HG03159 (cell line): ENCODE data around the gene IL19.
"Not testable (repeated sequence)": the region's sequence is repeated elsewhere in the genome, so short reads cannot be mapped to it uniquely, and the experiment has no call there.

ENCODE experiments used
- ATAC-seq: cut with Tn5 transposase; IDR thresholded peaks from one replicate; pipeline ENCODE4 v1.9.1; 2021; ENCODE audit warnings: mild to moderate bottlenecking, moderate library complexity; ENCODE audit not compliant: unreplicated experiment

IL19 gene

GRCh38 chr1:206772243-206772937, 1.8 kb downstream of the IL19 start, which contains the start of gene IL10:
Gene IL10, minus strand, starts transcription at chr1:206772494. Its CDS starts 59 bp downstream, at chr1:206772435.
- no peak for ATAC-seq

- no peak for ATAC-seq
Measured at GRCh38 chr1:206774093-206774492, 3.5 kb downstream of the IL19 start.

- ATAC-seq = no peak
Measured at GRCh38 chr1:206776229-206776628, 5.7 kb downstream of the IL19 start.

- ATAC-seq = no peak
Measured at GRCh38 chr1:206778031-206778430, 7.5 kb downstream of the IL19 start.

GRCh38 chr1:206778911-206779310, 8.3 kb downstream of the IL19 start:
- ATAC-seq = not testable (repeated sequence)

- ATAC-seq = no peak
Measured at GRCh38 chr1:206779638-206780037, 9.1 kb downstream of the IL19 start.

- ATAC-seq = peak; percentile 45
Measured at GRCh38 chr1:206782448-206782847, 11.9 kb downstream of the IL19 start.

- ATAC-seq = no peak
Measured at GRCh38 chr1:206783506-206783905, 12.9 kb downstream of the IL19 start.

- peak; percentile 65 for ATAC-seq
Measured at GRCh38 chr1:206784471-206784903, 13.9 kb downstream of the IL19 start.

GRCh38 chr1:206785182-206785765, 14.7 kb downstream of the IL19 start:
- ATAC-seq = no peak

GRCh38 chr1:206786212-206786886, 15.8 kb downstream of the IL19 start:
- ATAC-seq = peak; percentile 35

GRCh38 chr1:206787891-206788290, 17.3 kb downstream of the IL19 start:
- no peak for ATAC-seq

- no peak for ATAC-seq
Measured at GRCh38 chr1:206788487-206789050, 18.0 kb downstream of the IL19 start.

- no peak for ATAC-seq
Measured at GRCh38 chr1:206790502-206791250, 20.1 kb downstream of the IL19 start.

GRCh38 chr1:206792939-206793607, 22.5 kb downstream of the IL19 start:
- peak; percentile 39 for ATAC-seq

GRCh38 chr1:206793620-206794019, 23.0 kb downstream of the IL19 start:
- no peak for ATAC-seq

- ATAC-seq = no peak
Measured at GRCh38 chr1:206794294-206794908, 23.8 kb downstream of the IL19 start.

GRCh38 chr1:206796116-206796515, 25.5 kb downstream of the IL19 start:
- ATAC-seq = no peak

- no peak for ATAC-seq
Measured at GRCh38 chr1:206796981-206797402, 26.4 kb downstream of the IL19 start.
